ENCODE results near the gene TOR1B. TPM values are rescaled to one million over a fixed set of nuclear protein-coding genes. Genes with fewer than 3 reads are reported as not detected.

The TOR1B gene
- polyA plus RNA-seq, 1 donor = 15.0 TPM

GRCh38 chr9:129845373-129845772 lies 42.4 kb downstream of the TOR1B start:
- no peak for DNase-seq (ENCODE audit: low read depth)

- DNase-seq (ENCODE audit: low read depth) = no peak
Measured at GRCh38 chr9:129848712-129849441, 45.9 kb downstream of the TOR1B start.

- no peak for DNase-seq (ENCODE audit: low read depth)
Measured at GRCh38 chr9:129849901-129850300, 46.9 kb downstream of the TOR1B start.

- DNase-seq (ENCODE audit: low read depth) = no peak
Measured at GRCh38 chr9:129850821-129851550, 48.0 kb downstream of the TOR1B start.

- no peak for DNase-seq (ENCODE audit: low read depth)
Measured at GRCh38 chr9:129851821-129852220, 48.8 kb downstream of the TOR1B start.

GRCh38 chr9:129852579-129852978 lies 49.6 kb downstream of the TOR1B start:
- DNase-seq (ENCODE audit: low read depth) = no peak

- DNase-seq (ENCODE audit: low read depth) = no peak
Measured at GRCh38 chr9:129853614-129854013, 50.6 kb downstream of the TOR1B start.

- no peak for DNase-seq (ENCODE audit: low read depth)
Measured at GRCh38 chr9:129854588-129855110, 51.7 kb downstream of the TOR1B start.

GRCh38 chr9:129857207-129857606 lies 54.2 kb downstream of the TOR1B start:
- no peak for DNase-seq (ENCODE audit: low read depth)

- no peak for DNase-seq (ENCODE audit: low read depth)
Measured at GRCh38 chr9:129858167-129858962, 55.4 kb downstream of the TOR1B start.

Other genes with a start within 250 kb of the TOR1B start
- gene C9orf50, start 182.1 kb upstream of the TOR1B start, polyA plus RNA-seq (ENCODE audit: insufficient read length) = 0.23 TPM
- 37.3 TPM for gene NTMT1, start 177.0 kb upstream of the TOR1B start, polyA plus RNA-seq (ENCODE audit: insufficient read length)
- gene ASB6, start 161.0 kb upstream of the TOR1B start, polyA plus RNA-seq (ENCODE audit: insufficient read length) = 11.8 TPM
- gene PRRX2, start 137.5 kb upstream of the TOR1B start, polyA plus RNA-seq (ENCODE audit: insufficient read length) = 4.5 TPM
- gene PTGES, start 50.1 kb upstream of the TOR1B start, polyA plus RNA-seq (ENCODE audit: insufficient read length) = 9.5 TPM
- 23.0 TPM for gene TOR1A, start 21.0 kb downstream of the TOR1B start, polyA plus RNA-seq (ENCODE audit: insufficient read length)
- gene C9orf78, start 32.1 kb downstream of the TOR1B start, polyA plus RNA-seq (ENCODE audit: insufficient read length) = 46.7 TPM
- gene USP20, start 32.3 kb downstream of the TOR1B start, polyA plus RNA-seq (ENCODE audit: insufficient read length) = 12.6 TPM
- gene FNBP1, start 240.0 kb downstream of the TOR1B start, polyA plus RNA-seq (ENCODE audit: insufficient read length) = 19.1 TPM

All from forelimb muscle (tissue), 1 donor.